Stimulated activated CD4-positive, alpha-beta T cell treated with anti-CD3 and anti-CD28 coated beads, Interleukin-2, amount 100 ng/mL, for 24 hours (primary cell): Measurements from ENCODE around the gene MCRIP1.

ENCODE experiments used
- DNase-seq, 2 donors: peaks; one replicate each; pipeline ENCODE4 v3.0.0-alpha.2; 2020

MCRIP1 gene

GRCh38 chr17:81817758-81818147 lies 15.3 kb downstream of the MCRIP1 start:
- no peak for DNase-seq

- DNase-seq, result no peak
Measured at GRCh38 chr17:81815646-81815986, 17.5 kb downstream of the MCRIP1 start.

- DNase-seq, result no peak
Measured at GRCh38 chr17:81814748-81815645, 18.1 kb downstream of the MCRIP1 start.

DNA sequence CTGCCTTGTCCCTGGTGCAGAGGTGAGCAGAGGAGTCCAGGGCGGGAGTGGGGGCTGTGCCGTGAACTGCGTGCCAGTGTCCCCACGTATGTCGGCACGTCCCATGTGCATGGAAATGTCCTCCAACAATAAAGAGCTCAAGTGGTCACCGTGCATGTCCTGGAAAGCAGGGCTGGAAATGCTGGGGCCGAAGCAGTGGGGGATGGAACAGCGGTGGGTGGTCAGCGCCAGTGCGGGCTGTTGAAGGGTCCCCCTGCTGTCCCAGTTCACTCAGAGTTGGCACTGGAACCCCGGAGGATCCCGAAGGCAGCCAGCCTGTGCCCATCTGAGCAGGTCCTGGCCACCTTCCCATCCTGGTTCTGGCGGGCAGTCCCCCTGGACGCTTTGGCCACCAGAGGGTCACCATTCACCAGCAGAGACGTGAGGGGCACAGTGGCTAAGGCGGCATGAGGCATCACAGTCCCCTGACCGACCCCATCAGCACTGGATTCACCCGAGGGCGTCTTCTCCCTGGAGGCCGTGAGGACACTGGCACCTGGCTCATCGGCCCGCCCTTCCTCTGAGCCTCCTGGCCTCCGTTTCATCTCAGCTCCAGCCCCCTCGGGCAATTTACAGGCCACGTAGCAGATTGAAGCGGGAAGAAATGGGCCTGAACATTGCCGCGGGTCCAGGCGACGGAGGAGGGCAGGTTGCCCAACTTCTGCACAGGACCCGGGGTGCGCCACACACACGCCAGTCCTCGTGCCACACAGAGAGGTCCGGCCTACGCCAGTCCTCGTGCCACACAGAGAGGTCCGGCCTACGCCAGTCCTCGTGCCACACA lies 19.0 kb downstream of the MCRIP1 start:
- DNase-seq, result no peak

DNA sequence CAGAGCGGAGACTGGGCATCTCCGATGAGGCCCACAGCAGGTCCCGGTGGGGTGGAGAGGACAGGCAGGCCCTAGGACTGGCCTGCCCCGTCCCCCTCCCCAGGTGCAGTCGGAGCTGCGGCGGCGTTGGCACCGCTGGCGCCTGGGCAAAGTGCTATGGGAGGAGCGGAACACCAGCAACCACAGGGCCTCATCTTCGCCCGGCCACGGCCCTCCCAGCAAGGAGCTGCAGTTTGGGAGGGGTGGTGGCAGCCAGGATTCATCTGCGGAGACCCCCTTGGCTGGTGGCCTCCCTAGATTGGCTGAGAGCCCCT lies 19.8 kb downstream of the MCRIP1 start:
- no peak for DNase-seq

- DNase-seq, result no peak
Measured at GRCh38 chr17:81812571-81813370, 20.3 kb downstream of the MCRIP1 start.

DNA sequence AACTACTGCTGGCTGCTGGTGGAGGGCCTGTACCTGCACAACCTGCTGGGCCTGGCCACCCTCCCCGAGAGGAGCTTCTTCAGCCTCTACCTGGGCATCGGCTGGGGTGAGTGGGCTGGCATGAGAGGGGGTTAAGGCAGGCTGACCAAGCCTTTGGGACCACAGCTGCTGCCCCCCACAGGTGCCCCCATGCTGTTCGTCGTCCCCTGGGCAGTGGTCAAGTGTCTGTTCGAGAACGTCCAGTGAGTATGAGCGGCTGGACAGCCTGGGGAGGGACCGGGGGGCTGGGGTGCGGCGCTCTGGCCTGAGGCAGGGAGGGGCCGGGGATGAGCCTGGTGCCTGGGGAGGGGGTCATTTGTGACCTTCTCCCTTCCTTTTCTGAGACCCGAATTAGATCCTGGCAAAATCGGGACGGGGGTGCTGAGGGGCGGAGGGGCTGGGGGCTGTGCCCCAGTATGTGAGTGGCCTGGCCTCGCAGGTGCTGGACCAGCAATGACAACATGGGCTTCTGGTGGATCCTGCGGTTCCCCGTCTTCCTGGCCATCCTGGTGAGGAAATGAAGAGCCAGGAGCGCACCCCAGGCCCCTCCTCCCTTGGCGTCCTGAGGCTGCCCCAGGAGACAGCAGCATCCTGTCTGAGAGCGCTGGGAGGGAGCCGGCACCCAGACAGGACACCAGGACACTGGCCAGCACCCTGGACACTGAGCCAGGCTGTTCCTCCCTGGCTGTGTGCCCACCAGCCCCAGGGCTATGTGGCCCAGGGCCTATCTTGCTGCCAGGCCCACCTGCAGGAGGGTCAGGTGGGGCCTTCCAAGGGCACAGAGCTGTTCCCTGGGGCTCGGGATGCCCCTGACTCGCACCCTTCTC lies 21.2 kb downstream of the MCRIP1 start:
- no peak for DNase-seq

GRCh38 chr17:81810892-81811704 lies 22.0 kb downstream of the MCRIP1 start:
- no peak for DNase-seq

DNA sequence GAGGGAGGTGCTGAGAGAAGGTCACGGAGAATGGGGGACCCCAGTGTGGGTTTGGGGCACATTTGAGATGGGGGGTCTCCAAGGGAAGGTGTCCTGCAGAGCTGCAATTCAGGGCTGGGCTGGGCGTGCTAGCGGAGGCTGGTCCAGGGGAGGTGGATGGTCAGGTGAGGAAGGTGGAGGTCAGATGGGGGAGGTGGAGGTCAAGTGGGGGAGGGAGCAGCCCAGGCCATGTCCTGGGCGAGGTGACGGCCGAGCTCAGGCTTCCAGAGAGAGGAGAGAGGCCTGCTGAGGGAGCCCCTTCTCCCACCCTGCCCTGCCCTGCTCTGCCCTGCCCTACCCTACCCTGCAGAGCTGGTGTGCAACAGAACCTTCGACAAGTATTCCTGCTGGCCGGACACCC lies 22.6 kb downstream of the MCRIP1 start:
- no peak for DNase-seq

- no peak for DNase-seq
Measured at GRCh38 chr17:81809556-81809998, 23.5 kb downstream of the MCRIP1 start.

DNA sequence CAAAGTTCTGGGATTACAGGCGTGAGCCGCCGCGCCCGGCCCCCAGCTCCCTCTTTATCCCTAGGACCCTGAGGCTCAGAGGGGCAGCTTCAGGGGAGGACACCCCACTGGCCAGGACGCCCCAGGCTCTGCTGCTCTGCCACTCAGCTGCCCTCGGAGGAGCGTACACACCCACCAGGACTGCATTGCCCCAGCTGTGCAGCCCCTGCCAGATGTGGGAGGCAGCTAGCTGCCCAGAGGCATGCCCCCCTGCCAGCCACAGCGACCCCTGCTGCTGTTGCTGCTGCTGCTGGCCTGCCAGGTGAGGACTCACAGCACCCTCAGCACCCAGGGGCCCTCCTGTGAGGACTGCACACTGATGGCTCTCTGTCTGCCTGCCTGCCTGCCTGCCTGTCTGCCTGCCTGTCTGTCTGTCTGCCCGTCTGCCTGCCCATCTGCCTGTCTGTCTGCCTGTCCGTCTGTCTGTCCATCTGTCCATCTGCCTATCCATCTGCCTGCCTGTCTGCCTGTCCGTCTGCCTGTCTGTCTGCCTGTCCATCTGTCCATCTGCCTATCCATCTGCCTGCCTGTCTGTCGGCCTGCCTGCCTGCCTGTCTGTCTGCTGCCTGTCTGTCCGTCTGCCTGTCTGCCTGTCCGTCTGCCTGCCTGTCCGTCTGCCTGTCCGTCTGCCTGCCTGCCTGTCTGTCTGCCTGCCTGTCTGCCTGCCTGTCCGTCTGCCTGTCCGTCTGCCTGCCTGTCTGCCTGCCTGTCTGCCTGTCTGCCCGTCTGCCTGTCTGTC lies 24.1 kb downstream of the MCRIP1 start:
- DNase-seq, result no peak

DNA sequence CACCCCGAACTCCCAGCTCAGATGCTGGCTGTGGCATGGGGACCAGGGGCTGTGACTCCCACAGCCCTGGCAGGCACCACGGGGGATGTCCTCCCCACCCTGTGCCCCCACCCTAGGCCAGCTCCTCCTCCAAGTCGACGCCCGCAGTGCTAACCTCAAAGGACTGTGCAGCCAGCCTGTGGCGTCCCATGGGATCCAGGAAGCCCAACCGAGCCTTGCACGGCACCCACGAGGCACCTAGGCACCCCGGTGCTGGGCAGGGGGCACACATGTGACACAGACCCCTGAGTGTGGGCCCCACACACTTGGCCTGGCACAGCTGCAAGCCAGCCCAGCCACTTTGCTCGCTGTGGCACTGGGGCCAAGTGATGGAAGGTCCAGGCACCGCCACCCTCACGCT lies 25.3 kb downstream of the MCRIP1 start:
- no peak for DNase-seq

GRCh38 chr17:81807210-81807719 lies 25.8 kb downstream of the MCRIP1 start:
- no peak for DNase-seq

- no peak for DNase-seq
Measured at GRCh38 chr17:81806461-81807209, 26.5 kb downstream of the MCRIP1 start.

DNA sequence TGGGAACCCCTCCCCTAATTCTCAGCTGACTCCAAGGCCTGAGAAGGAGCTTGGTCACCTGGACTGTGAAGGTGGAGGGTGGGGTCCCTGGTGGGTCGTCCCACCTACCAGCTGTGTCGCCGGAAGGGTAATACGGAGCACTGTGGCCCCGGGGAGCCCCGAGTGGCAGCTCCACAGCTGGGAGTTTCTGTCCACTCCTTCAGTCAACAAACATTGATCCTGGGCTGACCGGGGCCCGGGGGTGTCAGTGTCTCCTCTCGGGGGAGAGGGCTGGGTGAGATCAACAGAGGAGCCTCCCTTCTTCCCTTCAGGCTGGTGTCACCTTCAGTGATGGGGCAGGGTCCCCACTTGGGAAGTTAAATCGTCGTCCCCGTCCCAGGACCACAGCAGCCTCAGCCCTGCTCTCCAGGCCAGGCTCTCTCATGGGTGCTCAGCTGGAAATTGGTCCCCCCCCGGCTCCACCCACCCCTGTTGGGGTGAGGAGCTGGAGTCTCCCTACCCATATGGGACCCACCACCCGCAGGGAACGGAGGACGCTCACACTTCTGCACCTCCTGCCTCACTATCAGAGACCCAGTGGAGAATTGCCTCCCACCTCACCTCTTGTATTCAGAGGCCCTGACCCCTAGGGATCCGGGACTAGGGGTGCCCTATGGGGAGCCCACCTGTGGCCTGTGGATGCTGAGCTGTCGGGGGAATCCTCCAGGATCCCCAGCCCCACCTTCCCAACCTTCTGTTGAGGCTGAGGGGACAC lies 27.2 kb downstream of the MCRIP1 start:
- no peak for DNase-seq

GRCh38 chr17:81804559-81805399 lies 28.3 kb downstream of the MCRIP1 start:
- DNase-seq, result no peak

- no peak for DNase-seq
Measured at GRCh38 chr17:81803728-81804558, 29.1 kb downstream of the MCRIP1 start, which contains the start of gene GCGR. Gene GCGR (plus strand): TSS chr17:81804150. CDS start chr17:81809019, 4,869 bp downstream.
